ENCODE data around the gene FARSB. TPM values are rescaled to one million over a fixed set of nuclear protein-coding genes. Genes with fewer than 3 reads are reported as not detected.
"Not testable (repeated sequence)": the region's sequence is repeated elsewhere in the genome, so short reads cannot be mapped to it uniquely, and the experiment has no call there.

Gene FARSB
- total and polyA plus RNA-seq, 2 donors (not counting 3 experiments of a cell fraction or from before 2014, with no cell fraction given), result 12.7 to 29.4 TPM

DNA sequence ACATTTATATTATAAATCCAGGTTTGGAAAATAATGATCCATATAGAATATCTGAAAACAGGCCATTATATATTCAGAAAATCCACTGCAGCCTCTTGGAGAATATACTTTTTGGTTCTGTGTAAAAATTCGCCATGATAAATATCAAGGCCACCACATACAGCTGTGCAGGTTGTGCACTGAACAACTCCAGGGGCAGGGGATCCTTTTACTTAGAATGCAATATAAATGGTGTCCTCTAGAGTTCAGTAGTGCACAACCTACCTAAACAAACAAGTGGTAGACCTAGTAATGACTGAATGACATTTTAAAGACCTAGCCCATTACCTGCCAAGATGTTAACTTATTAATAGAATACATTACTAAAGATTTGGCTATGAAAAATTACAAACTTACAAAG lies 37.9 kb upstream of the FARSB start:
- CTCF ChIA-PET, result interaction anchor here (1.8 to 3.6 kb wide), 4 partner anchors 15 to 245 kb away, joined by 5 to 21 read pairs (median 17); no protein-coding TSS in a partner anchor
- no peak overlapping the region for H3K4me2 ChIP-seq (ENCODE audit: insufficient read depth, low read length)
- FAIRE-seq (no peak), DNase-seq (ENCODE audit: low read depth, low spot score) (peak; percentile 27)
- no peaks in the 10 kb centered on the region for H3K9me3 ChIP-seq (replicated peaks; ENCODE audit: control insufficient read depth, insufficient read depth, low read length)
- H3K9ac ChIP-seq (replicated peaks; ENCODE audit: extremely low read depth, insufficient read depth, low read length), result no peak overlapping the region
- H3K4me1 ChIP-seq (ENCODE audit: control insufficient read depth, extremely low read depth, insufficient read depth, low read length), result peaks cover 28% of the 10 kb centered on the region
- no TSS peak for BruUV-seq (replicated peaks)
- intact Hi-C loops (cut with micrococcal nuclease), result loop anchor here (1.0 to 5.0 kb wide), 6 partner anchors 14 to 418 kb away; partner anchors contain the start of gene ACSL3
- no peak overlapping the region for H2AFZ ChIP-seq (ENCODE audit: low read depth, low read length)
- no peaks in the 10 kb centered on the region for H4K20me1 ChIP-seq (replicated peaks; ENCODE audit: control insufficient read depth, extremely low read depth, insufficient read depth, low read length)
- TF ChIP-seq, protein P1, sequence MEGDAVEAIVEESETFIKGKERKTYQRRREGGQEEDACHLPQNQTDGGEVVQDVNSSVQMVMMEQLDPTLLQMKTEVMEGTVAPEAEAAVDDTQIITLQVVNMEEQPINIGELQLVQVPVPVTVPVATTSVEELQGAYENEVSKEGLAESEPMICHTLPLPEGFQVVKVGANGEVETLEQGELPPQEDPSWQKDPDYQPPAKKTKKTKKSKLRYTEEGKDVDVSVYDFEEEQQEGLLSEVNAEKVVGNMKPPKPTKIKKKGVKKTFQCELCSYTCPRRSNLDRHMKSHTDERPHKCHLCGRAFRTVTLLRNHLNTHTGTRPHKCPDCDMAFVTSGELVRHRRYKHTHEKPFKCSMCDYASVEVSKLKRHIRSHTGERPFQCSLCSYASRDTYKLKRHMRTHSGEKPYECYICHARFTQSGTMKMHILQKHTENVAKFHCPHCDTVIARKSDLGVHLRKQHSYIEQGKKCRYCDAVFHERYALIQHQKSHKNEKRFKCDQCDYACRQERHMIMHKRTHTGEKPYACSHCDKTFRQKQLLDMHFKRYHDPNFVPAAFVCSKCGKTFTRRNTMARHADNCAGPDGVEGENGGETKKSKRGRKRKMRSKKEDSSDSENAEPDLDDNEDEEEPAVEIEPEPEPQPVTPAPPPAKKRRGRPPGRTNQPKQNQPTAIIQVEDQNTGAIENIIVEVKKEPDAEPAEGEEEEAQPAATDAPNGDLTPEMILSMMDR (IDR thresholded peaks at IDR 0.05; ENCODE audit: extremely low read depth in 1 of 2, insufficient read depth in 1 of 2, low read depth in 1 of 2, low read length in 2 of 2), result peak in 1 of 2 donors; percentile 13
- no peak for TF ChIP-seq EZH2 (IDR thresholded peaks at IDR 0.05; ENCODE audit: borderline replicate concordance, low read depth, low read length, severe bottlenecking)
- no peak for TF ChIP-seq POLR2A (IDR thresholded peaks at IDR 0.05; ENCODE audit: low read depth, low read length)
- TF ChIP-seq FOS (IDR thresholded peaks at IDR 0.05; ENCODE audit: borderline replicate concordance, insufficient read depth, low read length), result no peak
- no peak for TF ChIP-seq JUN (IDR thresholded peaks at IDR 0.05; ENCODE audit: borderline replicate concordance, insufficient read depth, insufficient read length, low read depth)
- no peak for TF ChIP-seq GATA2 (IDR thresholded peaks at IDR 0.05; ENCODE audit: insufficient read depth, insufficient read length, low read depth, low read length)
- TF ChIP-seq MYC (IDR thresholded peaks at IDR 0.05; ENCODE audit: low read depth, low read length), result no peak
- POLR2A ChIA-PET, result no interaction called here
- no peaks in the 10 kb centered on the region for H3K36me3 ChIP-seq (ENCODE audit: control insufficient read depth in 2 of 2, extremely low read depth in 1 of 2, insufficient read depth in 2 of 2, low read length in 2 of 2)
- H3K27me3 ChIP-seq (ENCODE audit: control insufficient read depth in 2 of 2, insufficient read depth in 2 of 2, low read length in 2 of 2), result no peaks in the 10 kb centered on the region
- dilution Hi-C loops (cut with MboI; ENCODE audit: extremely low pct_ligation_motif_present, low sequenced_read_pairs), result no loop called here
- no peak overlapping the region for H3K27ac ChIP-seq (ENCODE audit: insufficient read depth, low read depth, low read length)
- H3K79me2 ChIP-seq (ENCODE audit: control insufficient read depth, insufficient read depth, low read length), result no peaks in the 10 kb centered on the region
- no peak overlapping the region for H3K4me3 ChIP-seq (replicated peaks in 1 of 3; ENCODE audit: insufficient read depth in 1 of 3, low read depth in 1 of 3, low read length in 3 of 3)
- H3K9me1 ChIP-seq (replicated peaks; ENCODE audit: control insufficient read depth, extremely low read depth, insufficient read depth, low read length), result no peaks in the 10 kb centered on the region

DNA sequence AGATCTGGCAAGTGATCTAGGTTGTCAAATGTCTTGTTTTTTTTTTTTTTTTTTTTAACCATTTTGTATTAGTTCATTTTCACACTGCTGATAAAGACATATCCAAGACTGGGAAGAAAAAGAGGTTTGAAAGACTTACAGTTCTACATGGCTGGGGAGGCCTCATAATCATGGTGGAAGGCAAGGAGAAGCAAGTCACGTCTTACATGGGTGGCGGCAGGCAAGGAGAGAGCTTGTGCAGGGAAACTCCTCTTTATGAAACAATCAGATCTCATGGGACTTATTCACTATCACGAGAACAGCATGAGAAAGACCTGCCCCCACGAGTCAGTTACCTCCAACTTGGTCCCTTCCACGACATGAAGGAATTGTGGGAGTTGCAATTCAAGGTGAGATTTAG lies 37.5 kb upstream of the FARSB start:
- H3K4me1 ChIP-seq (ENCODE audit: control insufficient read depth, extremely low read depth, insufficient read depth, low read length), result peaks cover 24% of the 10 kb centered on the region
- intact Hi-C loops (cut with micrococcal nuclease), result loop anchor here (5.0 kb wide), 1 partner anchor 419 kb away; no protein-coding TSS in a partner anchor
- H3K9me3 ChIP-seq (replicated peaks; ENCODE audit: control insufficient read depth, insufficient read depth, low read length); H2AFZ ChIP-seq (ENCODE audit: low read depth, low read length); H4K20me1 ChIP-seq (replicated peaks; ENCODE audit: control insufficient read depth, extremely low read depth, insufficient read depth, low read length); BruUV-seq (replicated peaks); H3K27me3 ChIP-seq (ENCODE audit: control insufficient read depth in 2 of 2, insufficient read depth in 2 of 2, low read length in 2 of 2); H3K27ac ChIP-seq (ENCODE audit: insufficient read depth, low read depth, low read length); H3K79me2 ChIP-seq (ENCODE audit: control insufficient read depth, insufficient read depth, low read length); H3K36me3 ChIP-seq (ENCODE audit: control insufficient read depth in 2 of 2, extremely low read depth in 1 of 2, insufficient read depth in 2 of 2, low read length in 2 of 2); POLR2A ChIA-PET; H3K4me2 ChIP-seq (ENCODE audit: insufficient read depth, low read length); FAIRE-seq; dilution Hi-C loops (cut with MboI; ENCODE audit: extremely low pct_ligation_motif_present, low sequenced_read_pairs); H3K9me1 ChIP-seq (replicated peaks; ENCODE audit: control insufficient read depth, extremely low read depth, insufficient read depth, low read length); H3K4me3 ChIP-seq (replicated peaks in 1 of 3; ENCODE audit: insufficient read depth in 1 of 3, low read depth in 1 of 3, low read length in 3 of 3); DNase-seq (ENCODE audit: low read depth, low spot score); H3K9ac ChIP-seq (replicated peaks; ENCODE audit: extremely low read depth, insufficient read depth, low read length): not testable (repeated sequence)
- CTCF ChIA-PET, result interaction anchor here (1.8 to 3.6 kb wide), 3 partner anchors 15 to 212 kb away, joined by 5 to 21 read pairs (median 16); no protein-coding TSS in a partner anchor

All from endothelial cell of umbilical vein (primary cell).